IMR-90 (cell line): Measurements from ENCODE around the gene RASGRP4. TPM values are rescaled to one million over a fixed set of nuclear protein-coding genes. Genes with fewer than 3 reads are reported as not detected.

Experiments used
- ATAC-seq: fragments of 200-7000 bp; cut with Tn5 transposase; 2 replicates; pipeline ENCODE4 v1.9.1; 2020; ENCODE audit warnings: low read depth, mild to moderate bottlenecking, moderate library complexity
- BruUV-seq: library from RNA; stranded (reverse); fragments of 400-500 nt; replicated peaks from 2 replicates; lab custom pipeline; 2021; lab: Mats Ljungman, UMichigan
- CTCF ChIA-PET: fragments of 300-600 bp; formaldehyde crosslinking; extraction: SDS; loops from one replicate; lab custom pipeline; 2021; ENCODE audit warnings: antibody characterized with exemption; lab: Yijun Ruan, JAX
- POLR2A ChIA-PET: fragments of 300-600 bp; sonication (Branson Sonifier 250); formaldehyde crosslinking; loops from one replicate; lab custom pipeline; 2022; ENCODE audit warnings: antibody characterized with exemption; ENCODE audit not compliant: unreplicated experiment; lab: Charles Lee
- DNase-seq: peaks from one replicate; pipeline ENCODE4 v3.0.0; 2013
- H2AFZ ChIP-seq: replicated peaks from 2 replicates; pipeline ENCODE3; 2013; ENCODE audit warnings: low read length, mild to moderate bottlenecking; ENCODE audit not compliant: poor library complexity
- H2AK5ac ChIP-seq: 2 replicates; pipeline ENCODE4 v1.6.1; 2013; ENCODE audit warnings: low read depth, low read length, inconsistent platforms
- H2AK9ac ChIP-seq: replicated peaks from 2 replicates; pipeline ENCODE3; 2013; ENCODE audit warnings: mild to moderate bottlenecking, low read depth, low read length, moderate library complexity; ENCODE audit not compliant: poor library complexity
- H2BK120ac ChIP-seq: 2 replicates; pipeline ENCODE4 v1.6.1; 2013; ENCODE audit warnings: low read depth, low read length, inconsistent platforms
- H2BK15ac ChIP-seq: 3 replicates; pipeline ENCODE4 v1.6.1; 2013; ENCODE audit warnings: low read depth, low read length, inconsistent platforms
- H2BK20ac ChIP-seq: 2 replicates; pipeline ENCODE4 v1.6.1; 2013; ENCODE audit warnings: low read depth, mild to moderate bottlenecking, inconsistent platforms, low read length, moderate library complexity
- H2BK5ac ChIP-seq: 2 replicates; pipeline ENCODE4 v1.6.1; 2013; ENCODE audit warnings: mild to moderate bottlenecking, low read depth, low read length, inconsistent platforms; ENCODE audit not compliant: poor library complexity, severe bottlenecking
- H3K14ac ChIP-seq: replicated peaks from 2 replicates; pipeline ENCODE4 v1.6.1; 2013; ENCODE audit warnings: low read depth, low read length, inconsistent platforms
- H3K18ac ChIP-seq: 2 replicates; pipeline ENCODE4 v1.6.1; 2013; ENCODE audit warnings: low read depth, low read length, control low read depth
- H3K23ac ChIP-seq: 2 replicates; pipeline ENCODE4 v1.6.1; 2013; ENCODE audit warnings: low read depth, low read length, inconsistent platforms
- H3K27ac ChIP-seq: 2 replicates; pipeline ENCODE4 v1.5.1; 2013; ENCODE audit warnings: mild to moderate bottlenecking, control low read depth, low read length; ENCODE audit not compliant: insufficient read depth
- H3K27me3 ChIP-seq: 2 replicates; pipeline ENCODE4 v1.6.1; 2013; ENCODE audit warnings: low read length; ENCODE audit not compliant: control insufficient read depth, insufficient read depth
- H3K36me3 ChIP-seq: 2 replicates; pipeline ENCODE4 v1.6.1; 2013; ENCODE audit warnings: low read length, mixed read lengths; ENCODE audit not compliant: control insufficient read depth, insufficient read depth
- H3K4ac ChIP-seq: 2 replicates; pipeline ENCODE4 v1.6.1; 2013; ENCODE audit warnings: low read depth, low read length, inconsistent platforms
- H3K4me1 ChIP-seq: 2 replicates; pipeline ENCODE4 v1.6.1; 2013; ENCODE audit warnings: low read length, mixed read lengths; ENCODE audit not compliant: control insufficient read depth, insufficient read depth
- H3K4me2 ChIP-seq: 2 replicates; pipeline ENCODE4 v1.6.1; 2013; ENCODE audit warnings: low read depth, mild to moderate bottlenecking, control low read depth, low read length, moderate library complexity
- H3K4me3 ChIP-seq: 2 replicates; pipeline ENCODE4 v1.5.1; 2013; ENCODE audit warnings: low read depth, mild to moderate bottlenecking, control low read depth, low read length, moderate library complexity; ENCODE audit not compliant: insufficient read depth
- H3K56ac ChIP-seq: 2 replicates; pipeline ENCODE4 v1.6.1; 2013; ENCODE audit warnings: low read length, inconsistent platforms; ENCODE audit not compliant: insufficient read depth; ENCODE audit errors: extremely low read depth
- H3K79me1 ChIP-seq, 2 experiments: 2 replicates each; pipeline ENCODE4 v1.6.1; 2013; ENCODE audit warnings: low read length in 2 of 2, inconsistent platforms in 1 of 2, low read depth in 1 of 2
- H3K9ac ChIP-seq: 2 replicates; pipeline ENCODE4 v1.6.1; 2013; ENCODE audit warnings: low read depth, low read length, control low read depth
- H3K9me1 ChIP-seq: 2 replicates; pipeline ENCODE4 v1.6.1; 2013; ENCODE audit warnings: low read length, inconsistent platforms; ENCODE audit not compliant: insufficient read depth
- H3K9me3 ChIP-seq: 2 replicates; pipeline ENCODE4 v1.6.1; 2013; ENCODE audit warnings: low read length; ENCODE audit not compliant: control insufficient read depth, insufficient read depth
- H4K20me1 ChIP-seq: 2 replicates; pipeline ENCODE4 v1.6.1; 2013; ENCODE audit warnings: low read length, inconsistent platforms; ENCODE audit not compliant: insufficient read depth
- H4K5ac ChIP-seq: 2 replicates; pipeline ENCODE4 v1.6.1; 2013; ENCODE audit warnings: mild to moderate bottlenecking, low read depth, low read length, control low read depth
- H4K8ac ChIP-seq, 2 experiments: 2 replicates each; pipeline ENCODE4 v1.6.1; 2013; ENCODE audit warnings: low read depth in 2 of 2, low read length in 2 of 2, control low read depth in 1 of 2, inconsistent platforms in 1 of 2
- H4K91ac ChIP-seq: 2 replicates; pipeline ENCODE4 v1.6.1; 2013; ENCODE audit warnings: low read depth, low read length, inconsistent platforms; ENCODE audit not compliant: insufficient read depth
- BHLHE40 ChIP-seq: fragments of 150-350 bp; IDR thresholded peaks from 2 replicates; pipeline ENCODE4 v1.6.1; 2016; ENCODE audit warnings: mild to moderate bottlenecking, low read depth, low read length
- CEBPB ChIP-seq: IDR thresholded peaks from 2 replicates; pipeline ENCODE4 v1.6.1; 2012; ENCODE audit warnings: low read depth, low read length, improper control_type of control experiment
- CHD1 ChIP-seq: IDR thresholded peaks from 2 replicates; pipeline ENCODE4 v1.6.1; 2012; ENCODE audit warnings: low read depth, low read length, improper control_type of control experiment
- FOS ChIP-seq: fragments of 150-350 bp; IDR thresholded peaks from 2 replicates; pipeline ENCODE4 v1.6.1; 2016; ENCODE audit warnings: low read depth, low read length
- MAFK ChIP-seq: IDR thresholded peaks from 2 replicates; pipeline ENCODE4 v1.6.1; 2012; ENCODE audit warnings: low read depth, low read length, improper control_type of control experiment
- MAZ ChIP-seq: IDR thresholded peaks from 2 replicates; pipeline ENCODE4 v1.6.1; 2012; ENCODE audit warnings: low read depth, mild to moderate bottlenecking, low read length, improper control_type of control experiment, moderate library complexity, borderline replicate concordance
- MXI1 ChIP-seq: IDR thresholded peaks from 2 replicates; pipeline ENCODE4 v1.6.1; 2012; ENCODE audit warnings: low read depth, mild to moderate bottlenecking, low read length, moderate library complexity, borderline replicate concordance
- NFE2L2 ChIP-seq: fragments of 150-350 bp; IDR thresholded peaks from 2 replicates; pipeline ENCODE4 v1.6.1; 2016; ENCODE audit warnings: low read depth, mild to moderate bottlenecking, low read length
- RAD21 ChIP-seq: IDR thresholded peaks from 2 replicates; pipeline ENCODE4 v1.6.1; 2012; ENCODE audit warnings: low read length, improper control_type of control experiment
- RCOR1 ChIP-seq: IDR thresholded peaks from 2 replicates; pipeline ENCODE4 v1.6.1; 2012; ENCODE audit warnings: mild to moderate bottlenecking, low read length, improper control_type of control experiment; ENCODE audit not compliant: insufficient replicate concordance
- RFX5 ChIP-seq: IDR thresholded peaks from 2 replicates; pipeline ENCODE4 v1.8.0; 2012; ENCODE audit warnings: low read depth, mild to moderate bottlenecking, low read length, moderate library complexity
- WGBS, 2 experiments: methylation state at CpG; one replicate each; pipeline versions ENCODE4 v1.1.5 to v1.1.7; 2013; ENCODE audit warnings: missing lambda C conversion rate in 2 of 2; ENCODE audit not compliant: insufficient read length in 1 of 2; ENCODE audit errors: extremely low coverage in 2 of 2; 5-methylcytosine and 5-hydroxymethylcytosine counted together
- dilution Hi-C: fragments of 300-500 bp; cut with HindIII; formaldehyde crosslinking; loops from one replicate; pipeline ENCODE4 v1.14.3; 2018; ENCODE audit warnings: low sequenced_read_pairs; ENCODE audit not compliant: unreplicated experiment
- in situ Hi-C: fragments of 300-500 bp; cut with MboI; formaldehyde crosslinking; loops from 3 replicates; pipeline ENCODE4 v1.14.3; 2019; ENCODE audit warnings: low sequenced_read_pairs, inconsistent platforms, mixed read lengths
- intact Hi-C: fragments of 100-400 bp; cut with micrococcal nuclease; formaldehyde crosslinking; loops from 2 replicates; pipeline ENCODE4 v1.10.0; 2022
- polyA plus RNA-seq, 3 experiments: library from polyadenylated mRNA; depleted of rRNA; stranded (reverse); fragments of >200 nt; gene quantifications; 2 replicates each; pipeline ENCODE4 v1.2.3, GENCODE V29; 2012; ENCODE audit warnings: low replicate concordance in 1 of 3
- total RNA-seq: library from RNA; depleted of rRNA; stranded (reverse); fragments of >200 nt; gene quantifications from 2 replicates; pipeline ENCODE4 v1.2.3, GENCODE V29; 2012
- TF ChIP-seq, protein P1 (sequence below): fragments of 150-350 bp; IDR thresholded peaks from 2 replicates; pipeline ENCODE4 v1.6.1; 2017; ENCODE audit warnings: mild to moderate bottlenecking, antibody characterized with exemption, low read length, low read depth
- TF ChIP-seq, protein P2 (sequence below): fragments of 150-350 bp; IDR thresholded peaks from 2 replicates; pipeline ENCODE4 v1.6.1; 2016; ENCODE audit warnings: low read depth, mild to moderate bottlenecking, low read length, moderate library complexity, borderline replicate concordance

Gene RASGRP4
- total and polyA plus RNA-seq, 2 of the 4 experiments (the other 2 are of a cell fraction) = not detected

DNA sequence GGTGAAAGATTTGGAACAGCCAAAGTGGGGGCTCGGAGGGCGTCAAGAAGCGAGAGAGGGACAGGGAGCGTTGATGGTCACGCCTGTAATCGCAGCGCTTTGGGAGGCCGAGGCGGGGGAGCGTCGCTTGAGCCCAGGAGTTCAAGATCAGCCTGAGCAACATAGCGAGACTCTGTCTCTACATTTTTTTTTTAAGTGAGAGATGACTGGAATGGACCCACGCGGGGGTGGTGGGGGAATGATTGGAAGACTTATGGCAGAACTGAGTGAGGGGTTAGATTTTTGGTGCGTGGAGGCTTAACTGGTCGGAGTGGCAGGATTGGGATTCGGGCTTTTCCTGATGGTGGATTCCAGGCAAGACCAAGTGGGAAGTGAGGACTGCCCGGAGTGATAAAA lies 50.9 kb downstream of the RASGRP4 start:
- in situ Hi-C loops = no loop called here

More for the DNA sequence above, 50.9 kb downstream of the RASGRP4 start:
- peaks cover 21% of the 10 kb centered on the region for H3K36me3 ChIP-seq
- CTCF ChIA-PET = interaction anchor here (1.1 kb wide), 1 partner anchor 12 kb away, joined by 4 read pairs; the partner anchor contains the start of gene GGN
- H2AFZ ChIP-seq = peak overlapping the region; percentile 96
- peak overlapping the region; percentile 68 to 94 for H4K8ac ChIP-seq
- POLR2A ChIA-PET = interaction anchor here (0.6 kb wide), 1 partner anchor 13 kb away, joined by 3 read pairs; no protein-coding TSS in a partner anchor
- H4K20me1 ChIP-seq = peaks cover 40% of the 10 kb centered on the region
- no peaks in the 10 kb centered on the region for H3K9me3 ChIP-seq
- peak overlapping the region; percentile 59 for H3K4me3 ChIP-seq
- DNase-seq (peak; percentile 11), ATAC-seq (peak; percentile 19)
- H3K79me1 ChIP-seq = peaks cover 19 to 51% of the 10 kb centered on the region in 2 experiments; a peak in 3 of 4 replicates
- no peak overlapping the region for H2BK20ac ChIP-seq
- H3K27ac ChIP-seq = peak overlapping the region; percentile 86
- H3K4ac ChIP-seq = peak overlapping the region; percentile 96
- peak overlapping the region; percentile 95; the same call in 1 of the 2 replicates for H3K23ac ChIP-seq
- H3K56ac ChIP-seq = peak overlapping the region; percentile 92
- H4K91ac ChIP-seq = peak overlapping the region; percentile 87
- H2BK15ac ChIP-seq = peak overlapping the region; percentile 48; the same call in 1 of the 3 replicates
- peak overlapping the region; percentile 99 for H3K14ac ChIP-seq
- peak overlapping the region; percentile 43 for H4K5ac ChIP-seq
- TF ChIP-seq RCOR1 (no peak), RAD21 (no peak), CEBPB (no peak), NFE2L2 (no peak), FOS (no peak), MXI1 (no peak), MAFK (no peak), MAZ (no peak), BHLHE40 (no peak), CHD1 (no peak), RFX5 (no peak)
- TF ChIP-seq, protein P1, sequence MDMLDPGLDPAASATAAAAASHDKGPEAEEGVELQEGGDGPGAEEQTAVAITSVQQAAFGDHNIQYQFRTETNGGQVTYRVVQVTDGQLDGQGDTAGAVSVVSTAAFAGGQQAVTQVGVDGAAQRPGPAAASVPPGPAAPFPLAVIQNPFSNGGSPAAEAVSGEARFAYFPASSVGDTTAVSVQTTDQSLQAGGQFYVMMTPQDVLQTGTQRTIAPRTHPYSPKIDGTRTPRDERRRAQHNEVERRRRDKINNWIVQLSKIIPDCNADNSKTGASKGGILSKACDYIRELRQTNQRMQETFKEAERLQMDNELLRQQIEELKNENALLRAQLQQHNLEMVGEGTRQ = no peak
- TF ChIP-seq, protein P2, sequence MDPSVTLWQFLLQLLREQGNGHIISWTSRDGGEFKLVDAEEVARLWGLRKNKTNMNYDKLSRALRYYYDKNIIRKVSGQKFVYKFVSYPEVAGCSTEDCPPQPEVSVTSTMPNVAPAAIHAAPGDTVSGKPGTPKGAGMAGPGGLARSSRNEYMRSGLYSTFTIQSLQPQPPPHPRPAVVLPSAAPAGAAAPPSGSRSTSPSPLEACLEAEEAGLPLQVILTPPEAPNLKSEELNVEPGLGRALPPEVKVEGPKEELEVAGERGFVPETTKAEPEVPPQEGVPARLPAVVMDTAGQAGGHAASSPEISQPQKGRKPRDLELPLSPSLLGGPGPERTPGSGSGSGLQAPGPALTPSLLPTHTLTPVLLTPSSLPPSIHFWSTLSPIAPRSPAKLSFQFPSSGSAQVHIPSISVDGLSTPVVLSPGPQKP = no peak
- peaks cover 19% of the 10 kb centered on the region for H3K9me1 ChIP-seq
- peak overlapping the region; percentile 88 for H3K9ac ChIP-seq
- dilution Hi-C loops (no loop called here), intact Hi-C loops (loop anchor here (2.0 kb wide), 2 partner anchors 14 to 38 kb away; partner anchors contain the start of genes GGN and SPRED3)
- BruUV-seq = no TSS peak
- H3K4me1 ChIP-seq = peaks cover 12% of the 10 kb centered on the region
- H3K18ac ChIP-seq = no peak overlapping the region; the same call in 1 of the 2 replicates
- peak overlapping the region; percentile 84 for H3K4me2 ChIP-seq
- H2AK5ac ChIP-seq = peak overlapping the region; percentile 88
- peak overlapping the region; percentile 99 for H2AK9ac ChIP-seq
- H3K27me3 ChIP-seq = peaks cover under 1% of the 10 kb centered on the region; the same call in 1 of the 2 replicates
- H2BK120ac ChIP-seq = peak overlapping the region; percentile 60
- WGBS, 2 experiments = 1% methylated on average over 16 of the region's 18 CpGs; no CpG with 5 or more reads in 1 of the 2 experiments
- peak overlapping the region; percentile 65 for H2BK5ac ChIP-seq
